H9 (cell line): Measurements from ENCODE around the gene KRTAP10-4. TPM values are rescaled to one million over a fixed set of nuclear protein-coding genes. Genes with fewer than 3 reads are reported as not detected.

ENCODE experiments used
- DNase-seq: peaks from one replicate; pipeline ENCODE4 v3.0.0-alpha.2; 2017
- H2AFZ ChIP-seq: one replicate; pipeline ENCODE4 v1.6.1; 2013; ENCODE audit warnings: mild to moderate bottlenecking, low read length, control low read depth, moderate library complexity
- H2AK5ac ChIP-seq: 2 replicates; pipeline ENCODE4 v1.6.1; 2013; ENCODE audit warnings: low read length, control low read depth, mixed read lengths; ENCODE audit not compliant: insufficient read length
- H2BK120ac ChIP-seq: one replicate; pipeline ENCODE4 v1.6.1; 2013; ENCODE audit warnings: low read depth, mild to moderate bottlenecking, low read length, control low read depth, inconsistent platforms; ENCODE audit not compliant: poor library complexity, severe bottlenecking
- H2BK12ac ChIP-seq: 2 replicates; pipeline ENCODE4 v1.6.1; 2013; ENCODE audit warnings: low read length, control low read depth, mixed read lengths, low read depth; ENCODE audit not compliant: insufficient read length
- H2BK15ac ChIP-seq: 2 replicates; pipeline ENCODE4 v1.6.1; 2013; ENCODE audit warnings: low read depth, low read length, control low read depth
- H2BK20ac ChIP-seq: one replicate; pipeline ENCODE4 v1.6.1; 2013; ENCODE audit warnings: low read depth, mild to moderate bottlenecking, low read length, control low read depth, inconsistent platforms; ENCODE audit not compliant: poor library complexity, severe bottlenecking
- H2BK5ac ChIP-seq: 2 replicates; pipeline ENCODE4 v1.6.1; 2013; ENCODE audit warnings: low read length, control low read depth, mixed read lengths; ENCODE audit not compliant: insufficient read length
- H3K14ac ChIP-seq: 2 replicates; pipeline ENCODE4 v1.6.1; 2013; ENCODE audit warnings: low read length, control low read depth; ENCODE audit not compliant: insufficient read depth
- H3K18ac ChIP-seq: 2 replicates; pipeline ENCODE4 v1.6.1; 2013; ENCODE audit warnings: low read depth, mild to moderate bottlenecking, mixed read lengths, low read length, control low read depth; ENCODE audit not compliant: insufficient read length
- H3K23ac ChIP-seq: 2 replicates; pipeline ENCODE4 v1.6.1; 2013; ENCODE audit warnings: low read length, control low read depth, mixed read lengths, low read depth; ENCODE audit not compliant: insufficient read length
- H3K23me2 ChIP-seq: 2 replicates; pipeline ENCODE4 v1.6.1; 2013; ENCODE audit warnings: low read depth, mild to moderate bottlenecking, mixed read lengths, low read length, control low read depth; ENCODE audit not compliant: insufficient read length, poor library complexity, severe bottlenecking
- H3K27ac ChIP-seq: 2 replicates; pipeline ENCODE4 v1.5.1; 2013; ENCODE audit warnings: low read length, control low read depth, mixed read lengths, low read depth; ENCODE audit not compliant: insufficient read length
- H3K27me3 ChIP-seq: 2 replicates; pipeline ENCODE4 v1.6.1; 2013; ENCODE audit warnings: low read length, control low read depth, inconsistent platforms; ENCODE audit not compliant: insufficient read depth
- H3K4ac ChIP-seq: 2 replicates; pipeline ENCODE4 v1.6.1; 2013; ENCODE audit warnings: low read depth, mild to moderate bottlenecking, control low read depth, inconsistent platforms, low read length, moderate library complexity
- H3K4me1 ChIP-seq: 2 replicates; pipeline ENCODE4 v1.6.1; 2013; ENCODE audit warnings: low read length, control low read depth, inconsistent platforms; ENCODE audit not compliant: insufficient read depth
- H3K4me2 ChIP-seq: 2 replicates; pipeline ENCODE4 v1.6.1; 2013; ENCODE audit warnings: low read length, control low read depth, mixed read lengths; ENCODE audit not compliant: insufficient read length, insufficient read depth
- H3K56ac ChIP-seq: 2 replicates; pipeline ENCODE4 v1.6.1; 2013; ENCODE audit warnings: low read depth, mild to moderate bottlenecking, mixed read lengths, low read length, control low read depth; ENCODE audit not compliant: insufficient read length
- H3K79me1 ChIP-seq: 2 replicates; pipeline ENCODE4 v1.6.1; 2013; ENCODE audit warnings: low read depth, mild to moderate bottlenecking, moderate library complexity, low read length, control low read depth, inconsistent platforms; ENCODE audit not compliant: insufficient read depth, poor library complexity, severe bottlenecking
- H3K79me2 ChIP-seq: 2 replicates; pipeline ENCODE4 v1.6.1; 2013; ENCODE audit warnings: low read length, control low read depth, inconsistent platforms; ENCODE audit not compliant: insufficient read depth
- H3K9ac ChIP-seq: 2 replicates; pipeline ENCODE4 v1.6.1; 2013; ENCODE audit warnings: low read length, control low read depth, mixed read lengths; ENCODE audit not compliant: insufficient read length; ENCODE audit errors: extremely low read depth
- H3K9me3 ChIP-seq: one replicate; pipeline ENCODE4 v1.6.1; 2013; ENCODE audit warnings: low read depth, low read length, inconsistent platforms; ENCODE audit not compliant: control insufficient read depth
- H3T11ph ChIP-seq: one replicate; pipeline ENCODE4 v1.6.1; 2013; ENCODE audit warnings: mild to moderate bottlenecking, low read length, control low read depth, inconsistent platforms
- H4K20me1 ChIP-seq: one replicate; pipeline ENCODE4 v1.6.1; 2013; ENCODE audit not compliant: control insufficient read depth, insufficient read length, insufficient read depth
- H4K5ac ChIP-seq: 2 replicates; pipeline ENCODE4 v1.6.1; 2013; ENCODE audit warnings: low read depth, mild to moderate bottlenecking, mixed read lengths, low read length, control low read depth; ENCODE audit not compliant: insufficient read length
- H4K8ac ChIP-seq: replicated peaks from 2 replicates; pipeline ENCODE4 v1.6.1; 2013; ENCODE audit warnings: low read length, control low read depth, mixed read lengths, low read depth; ENCODE audit not compliant: insufficient read length
- H4K91ac ChIP-seq: 2 replicates; pipeline ENCODE4 v1.6.1; 2013; ENCODE audit warnings: low read depth, mild to moderate bottlenecking, moderate library complexity, mixed read lengths, low read length, control low read depth; ENCODE audit not compliant: insufficient read length
- H3K27ac Mint-ChIP-seq, 3 experiments: 2 replicates in 2 of 3; 3 replicates in 1 of 3; pipeline ENCODE4 v1.8.0; 2020 to 2021; ENCODE audit warnings: mixed read lengths in 3 of 3, mild to moderate bottlenecking in 1 of 3, moderate library complexity in 1 of 3
- H3K27me3 Mint-ChIP-seq: 2 replicates; pipeline ENCODE4 v1.8.0; 2021; ENCODE audit warnings: low read depth, mild to moderate bottlenecking, moderate library complexity, mixed read lengths
- H3K36me3 Mint-ChIP-seq, 3 experiments: 2 replicates in 2 of 3; 3 replicates in 1 of 3; pipeline ENCODE4 v1.8.0; 2020 to 2021; ENCODE audit warnings: low read depth in 3 of 3, mixed read lengths in 3 of 3; ENCODE audit not compliant: insufficient read depth in 1 of 3
- H3K4me1 Mint-ChIP-seq, 2 experiments: 2 replicates each; pipeline ENCODE4 v1.8.0; 2020; ENCODE audit warnings: mixed read lengths in 2 of 2
- H3K4me3 Mint-ChIP-seq, 2 experiments: 2 replicates in 1 of 2; 3 replicates in 1 of 2; pipeline ENCODE4 v1.8.0; 2020 to 2021; ENCODE audit warnings: mild to moderate bottlenecking in 2 of 2, mixed read lengths in 2 of 2, moderate library complexity in 1 of 2
- H3K9me3 Mint-ChIP-seq, 2 experiments: 2 replicates in 1 of 2; 3 replicates in 1 of 2; pipeline ENCODE4 v1.8.0; 2020; ENCODE audit warnings: mild to moderate bottlenecking in 2 of 2, mixed read lengths in 2 of 2, moderate library complexity in 1 of 2
- CTCF ChIP-seq: fragments of 200-600 bp; sonication (generic); conservative IDR thresholded peaks from 3 replicates; pipeline ENCODE4 v1.8.0; 2021; ENCODE audit warnings: antibody characterized with exemption, mild to moderate bottlenecking
- WGBS: extraction: QIAGEN DNeasy Blood & Tissue Kit; methylation state at CpG from one replicate; pipeline ENCODE4 v1.1.7; 2013; ENCODE audit warnings: missing lambda C conversion rate, low lambda C conversion rate, mixed read lengths; ENCODE audit not compliant: insufficient read length; ENCODE audit errors: extremely low coverage; 5-methylcytosine and 5-hydroxymethylcytosine counted together
- total RNA-seq: library from RNA; stranded (reverse); gene quantifications from 2 replicates; pipeline ENCODE4 v1.2.1, GENCODE V29; 2021

KRTAP10-4 gene
- total RNA-seq, 1 experiment from 2014 or later: not detected

GRCh38 chr21:44611551-44611950, 38.0 kb downstream of the KRTAP10-4 start:
- Histone ChIP-seq H3K23me2 (no peaks in the 10 kb centered on the region), H3K9me3 (peaks cover 9% of the 10 kb centered on the region), H4K91ac (no peak overlapping the region), H3K18ac (no peak overlapping the region), H3K79me2 (no peaks in the 10 kb centered on the region), H2AK5ac (no peak overlapping the region), H3K27ac (no peak overlapping the region), H2BK15ac (no peak overlapping the region), H2BK12ac (no peak overlapping the region), H4K20me1 (no peaks in the 10 kb centered on the region), H2BK20ac (no peak overlapping the region), H3K4me2 (no peak overlapping the region), H3K27me3 (no peaks in the 10 kb centered on the region), H3K4me1 (no peaks in the 10 kb centered on the region), H4K5ac (no peak overlapping the region), H2BK120ac (no peak overlapping the region), H4K8ac (no peak overlapping the region), H3K9ac (no peak overlapping the region), H3T11ph (no peak overlapping the region), H3K56ac (no peak overlapping the region), H3K4ac (no peak overlapping the region), H2AFZ (no peak overlapping the region), H3K23ac (no peak overlapping the region), H3K79me1 (no peaks in the 10 kb centered on the region), H3K14ac (no peak overlapping the region), H2BK5ac (no peak overlapping the region)
- H3K9me3 Mint-ChIP-seq: peaks cover 33 to 38% of the 10 kb centered on the region in 2 experiments
- H3K4me3 Mint-ChIP-seq: no peak overlapping the region
- H3K27me3 Mint-ChIP-seq: peaks cover 9% of the 10 kb centered on the region
- no peak for DNase-seq
- no peak overlapping the region for H3K27ac Mint-ChIP-seq
- TF ChIP-seq CTCF: no peak
- WGBS: no CpG with 5 or more reads among the region's 4 CpGs
- peaks cover 11 to 17% of the 10 kb centered on the region in 2 experiments for H3K4me1 Mint-ChIP-seq
- H3K36me3 Mint-ChIP-seq: peaks cover 8 to 26% (median 21%) of the 10 kb centered on the region in 3 experiments
